SK-N-SH treated with all-trans-retinoic acid at 6 μM for 48 hours (cell line): Measurements from ENCODE around the gene ISY1.

ENCODE experiments used
- ATAC-seq: fragments of 200-7000 bp; cut with Tn5 transposase; 3 replicates; pipeline ENCODE4 v1.9.1; 2020; ENCODE audit warnings: mild to moderate bottlenecking, moderate library complexity
- CSRNP3 ChIP-seq: fragments of 250-450 bp; sonication (Bioruptor Pico); IDR thresholded peaks from 2 replicates; pipeline ENCODE4 v1.5.1; 2021; ENCODE audit warnings: mild to moderate bottlenecking, moderate library complexity
- ESRRG ChIP-seq: fragments of 250-450 bp; sonication (Bioruptor Pico); IDR thresholded peaks from 2 replicates; pipeline ENCODE4 v1.6.1; 2021; ENCODE audit warnings: mild to moderate bottlenecking
- OSR1 ChIP-seq: fragments of 250-450 bp; sonication (Bioruptor Pico); IDR thresholded peaks from 2 replicates; pipeline ENCODE4 v1.8.0; 2022; ENCODE audit warnings: moderate library complexity, mild to moderate bottlenecking, inconsistent platforms
- POU6F1 ChIP-seq: fragments of 250-450 bp; sonication (Bioruptor Pico); IDR thresholded peaks from 2 replicates; pipeline ENCODE4 v1.8.0; 2021; ENCODE audit warnings: low read depth, mild to moderate bottlenecking, moderate library complexity, borderline replicate concordance
- RARB ChIP-seq: fragments of 250-450 bp; sonication (Bioruptor Pico); IDR thresholded peaks from 2 replicates; pipeline ENCODE4 v1.8.0; 2021; ENCODE audit warnings: mild to moderate bottlenecking, moderate library complexity
- TCF4 ChIP-seq: fragments of 250-450 bp; sonication (Bioruptor Pico); IDR thresholded peaks from 2 replicates; pipeline ENCODE4 v1.8.0; 2021; ENCODE audit warnings: mild to moderate bottlenecking, moderate library complexity, borderline replicate concordance
- TSHZ2 ChIP-seq: fragments of 250-450 bp; sonication (Bioruptor Pico); IDR thresholded peaks from 2 replicates; pipeline ENCODE4 v1.5.0; 2020; ENCODE audit warnings: mild to moderate bottlenecking, moderate library complexity
- ZNF565 ChIP-seq: fragments of 450-650 bp; formaldehyde crosslinking; conservative IDR thresholded peaks from 2 replicates; pipeline ENCODE4 v1.5.0; 2020; ENCODE audit warnings: low read depth, mild to moderate bottlenecking, moderate library complexity
- ZNF8 ChIP-seq: fragments of 450-650 bp; formaldehyde crosslinking; IDR thresholded peaks from 2 replicates; pipeline ENCODE4 v1.5.0; 2020; ENCODE audit warnings: mild to moderate bottlenecking, moderate library complexity

ISY1 gene

GRCh38 chr3:129081503-129081902, 79.4 kb downstream of the ISY1 start (continued):
- TF ChIP-seq TSHZ2 (CRISPR knock-in tag) (no peak), POU6F1 (no peak), ZNF565 (CRISPR knock-in tag) (no peak), RARB (CRISPR knock-in tag) (no peak), ZNF8 (CRISPR knock-in tag) (no peak)

- TF ChIP-seq TCF4 (no peak), CSRNP3 (no peak), OSR1 (CRISPR knock-in tag) (no peak), ESRRG (CRISPR knock-in tag) (no peak)
- no peak for ATAC-seq
Observed at GRCh38 chr3:129078510-129078909, 82.4 kb downstream of the ISY1 start.
